ENCODE data around the gene RCOR3.

- TF ChIP-seq CTCF (IDR thresholded peaks at IDR 0.05; ENCODE audit: borderline replicate concordance, extremely low read depth, low read length, poor library complexity, severe bottlenecking) (no peak), EZH2 (IDR thresholded peaks at IDR 0.05; ENCODE audit: borderline replicate concordance, low read depth, low read length, severe bottlenecking) (no peak)
These were observed 77.6 kb downstream of the RCOR3 start for GRCh38 chr1:211336775-211337174.

All from DND-41 (cell line).